Left hindlimb (tissue), 1 donor: ENCODE data around the gene DDRGK1.
"Not testable (repeated sequence)": the region's sequence is repeated elsewhere in the genome, so short reads cannot be mapped to it uniquely, and the experiment has no call there.

Source experiments
- DNase-seq: peaks from one replicate; pipeline ENCODE4 v3.0.0-alpha.2; 2018

DDRGK1 gene

GRCh38 chr20:3164043-3164762 is 40.3 kb downstream of the DDRGK1 start:
- DNase-seq, result no peak

GRCh38 chr20:3163099-3164042 is 41.1 kb downstream of the DDRGK1 start:
- no peak for DNase-seq

- no peak for DNase-seq
Measured at GRCh38 chr20:3162080-3162611, 42.3 kb downstream of the DDRGK1 start.

GRCh38 chr20:3161316-3162079 is 43.0 kb downstream of the DDRGK1 start:
- DNase-seq, result no peak

GRCh38 chr20:3160418-3160817 is 44.1 kb downstream of the DDRGK1 start:
- DNase-seq, result no peak

GRCh38 chr20:3158968-3159431 is 45.5 kb downstream of the DDRGK1 start:
- no peak for DNase-seq

- no peak for DNase-seq
Measured at GRCh38 chr20:3157817-3158216, 46.7 kb downstream of the DDRGK1 start.

GRCh38 chr20:3156811-3157619 is 47.5 kb downstream of the DDRGK1 start:
- no peak for DNase-seq

GRCh38 chr20:3152057-3152644 is 52.3 kb downstream of the DDRGK1 start:
- not testable (repeated sequence) for DNase-seq

- DNase-seq, result no peak
Measured at GRCh38 chr20:3150908-3151307, 53.6 kb downstream of the DDRGK1 start.

GRCh38 chr20:3146732-3147341 is 57.6 kb downstream of the DDRGK1 start:
- no peak for DNase-seq

GRCh38 chr20:3141757-3142156 is 62.7 kb downstream of the DDRGK1 start:
- no peak for DNase-seq
